Smooth muscle cell (in vitro differentiated cells): Measurements from ENCODE around the gene AGXT. TPM values are rescaled to one million over a fixed set of nuclear protein-coding genes. Genes with fewer than 3 reads are reported as not detected.

ENCODE experiments used
- DNase-seq: peaks from one replicate; lab custom pipeline; 2025; ENCODE audit not compliant: unreplicated experiment; lab: John Stamatoyannopoulos, UW
- H2AFZ ChIP-seq: fragments of 200-600 bp; sonication (generic); 2 replicates; pipeline ENCODE4 v1.6.0; 2016; ENCODE audit warnings: antibody characterized with exemption, low read depth, mild to moderate bottlenecking
- H3F3A ChIP-seq: fragments of 200-600 bp; sonication (generic); 2 replicates; pipeline ENCODE4 v1.6.0; 2017; ENCODE audit warnings: antibody characterized with exemption, low read depth
- H3K27ac ChIP-seq: fragments of 200-600 bp; sonication (generic); 2 replicates; pipeline ENCODE4 v1.5.1; 2016; ENCODE audit warnings: low read depth, mild to moderate bottlenecking
- H3K27me3 ChIP-seq: fragments of 200-600 bp; sonication (generic); 2 replicates; pipeline ENCODE4 v1.6.1; 2016; ENCODE audit warnings: low read depth, mild to moderate bottlenecking
- H3K36me3 ChIP-seq: fragments of 200-600 bp; sonication (generic); 2 replicates; pipeline ENCODE4 v1.5.1; 2016; ENCODE audit warnings: low read depth
- H3K4me1 ChIP-seq: fragments of 200-600 bp; sonication (generic); 2 replicates; pipeline ENCODE4 v1.5.1; 2016; ENCODE audit warnings: low read depth
- H3K4me2 ChIP-seq: fragments of 200-600 bp; sonication (generic); 2 replicates; pipeline ENCODE4 v1.6.0; 2016; ENCODE audit warnings: mild to moderate bottlenecking
- H3K4me3 ChIP-seq: fragments of 200-600 bp; sonication (generic); 2 replicates; pipeline ENCODE4 v1.5.1; 2016; ENCODE audit warnings: mild to moderate bottlenecking
- H3K79me2 ChIP-seq: fragments of 200-600 bp; sonication (generic); 2 replicates; pipeline ENCODE4 v1.6.0; 2016; ENCODE audit warnings: low read depth, mild to moderate bottlenecking
- H3K9ac ChIP-seq: fragments of 200-600 bp; sonication (generic); 2 replicates; pipeline ENCODE4 v1.6.0; 2016; ENCODE audit warnings: low read depth
- H3K9me3 ChIP-seq: fragments of 200-600 bp; sonication (generic); replicated peaks from 2 replicates; pipeline ENCODE4 v1.5.1; 2016; ENCODE audit warnings: low read depth
- H4K20me1 ChIP-seq: fragments of 200-600 bp; sonication (generic); 2 replicates; pipeline ENCODE4 v1.6.0; 2016; ENCODE audit warnings: low read depth
- WGBS: methylation state at CpG from one replicate; pipeline ENCODE4 v1.1.7; 2016; ENCODE audit warnings: low lambda C conversion rate; 5-methylcytosine and 5-hydroxymethylcytosine counted together
- polyA plus RNA-seq: library from polyadenylated mRNA; unstranded; fragments of >200 nt; fragmentation: Nextera tagmentation; extraction: Ambion mirVana; gene quantifications from 2 replicates; pipeline ENCODE4 v1.2.1, GENCODE V29; 2016
- total RNA-seq: library from RNA; depleted of rRNA; stranded (reverse); fragments of >200 nt; gene quantifications from 2 replicates; pipeline ENCODE4 v1.2.3, GENCODE V29; 2014
- TF ChIP-seq, protein P1 (sequence below): fragments of 200-600 bp; sonication (generic); IDR thresholded peaks from 2 replicates; pipeline ENCODE4 v1.5.1; 2017; ENCODE audit warnings: borderline replicate concordance, mild to moderate bottlenecking, antibody characterized with exemption; ENCODE audit not compliant: insufficient read depth, poor library complexity, severe bottlenecking

The AGXT gene
- total and polyA plus RNA-seq, 2 experiments from 2014 or later: not detected

DNA sequence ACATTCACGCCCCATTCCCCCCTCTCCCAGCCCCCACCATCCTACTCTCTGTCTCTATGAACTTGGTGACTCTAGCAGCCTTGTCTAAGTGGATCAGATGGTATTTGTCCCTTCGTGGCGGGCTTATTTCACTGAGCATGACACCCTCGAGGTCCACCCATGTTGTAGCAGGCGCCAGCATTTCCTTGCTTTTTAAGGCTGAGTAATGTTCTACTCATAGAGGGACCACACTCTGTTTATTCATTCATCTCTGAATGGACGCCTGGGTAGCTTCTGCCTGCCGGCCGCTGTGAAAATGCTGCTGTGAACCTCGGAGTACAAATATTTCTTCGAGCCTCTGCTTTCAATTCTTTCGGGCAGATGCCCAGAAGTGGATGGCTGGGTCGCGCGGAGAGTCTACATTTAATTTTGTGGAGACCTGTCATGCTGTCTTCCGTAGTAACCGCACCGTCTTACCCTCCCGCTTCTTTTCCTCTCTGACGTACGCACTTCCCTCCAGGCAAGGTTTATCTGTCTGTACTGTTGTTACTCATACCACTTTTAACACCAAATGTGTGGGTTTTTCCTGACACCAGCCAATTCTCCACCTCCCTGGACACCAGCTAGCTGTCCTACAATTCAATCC lies 43.1 kb downstream of the AGXT start:
- Histone ChIP-seq H3K4me2 (peak overlapping the region; percentile 69), H3K27ac (peak overlapping the region; percentile 70), H3K9me3 (no peaks in the 10 kb centered on the region), H3K79me2 (no peaks in the 10 kb centered on the region), H3K36me3 (no peaks in the 10 kb centered on the region), H3F3A (no peaks in the 10 kb centered on the region), H3K27me3 (no peaks in the 10 kb centered on the region), H2AFZ (no peak overlapping the region), H3K4me1 (no peaks in the 10 kb centered on the region), H3K4me3 (no peak overlapping the region), H4K20me1 (no peaks in the 10 kb centered on the region), H3K9ac (no peak overlapping the region)
- DNase-seq: no peak
- TF ChIP-seq, protein P1, sequence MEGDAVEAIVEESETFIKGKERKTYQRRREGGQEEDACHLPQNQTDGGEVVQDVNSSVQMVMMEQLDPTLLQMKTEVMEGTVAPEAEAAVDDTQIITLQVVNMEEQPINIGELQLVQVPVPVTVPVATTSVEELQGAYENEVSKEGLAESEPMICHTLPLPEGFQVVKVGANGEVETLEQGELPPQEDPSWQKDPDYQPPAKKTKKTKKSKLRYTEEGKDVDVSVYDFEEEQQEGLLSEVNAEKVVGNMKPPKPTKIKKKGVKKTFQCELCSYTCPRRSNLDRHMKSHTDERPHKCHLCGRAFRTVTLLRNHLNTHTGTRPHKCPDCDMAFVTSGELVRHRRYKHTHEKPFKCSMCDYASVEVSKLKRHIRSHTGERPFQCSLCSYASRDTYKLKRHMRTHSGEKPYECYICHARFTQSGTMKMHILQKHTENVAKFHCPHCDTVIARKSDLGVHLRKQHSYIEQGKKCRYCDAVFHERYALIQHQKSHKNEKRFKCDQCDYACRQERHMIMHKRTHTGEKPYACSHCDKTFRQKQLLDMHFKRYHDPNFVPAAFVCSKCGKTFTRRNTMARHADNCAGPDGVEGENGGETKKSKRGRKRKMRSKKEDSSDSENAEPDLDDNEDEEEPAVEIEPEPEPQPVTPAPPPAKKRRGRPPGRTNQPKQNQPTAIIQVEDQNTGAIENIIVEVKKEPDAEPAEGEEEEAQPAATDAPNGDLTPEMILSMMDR: no peak
- 48% methylated on average over 20 of the region's 20 CpGs for WGBS

DNA sequence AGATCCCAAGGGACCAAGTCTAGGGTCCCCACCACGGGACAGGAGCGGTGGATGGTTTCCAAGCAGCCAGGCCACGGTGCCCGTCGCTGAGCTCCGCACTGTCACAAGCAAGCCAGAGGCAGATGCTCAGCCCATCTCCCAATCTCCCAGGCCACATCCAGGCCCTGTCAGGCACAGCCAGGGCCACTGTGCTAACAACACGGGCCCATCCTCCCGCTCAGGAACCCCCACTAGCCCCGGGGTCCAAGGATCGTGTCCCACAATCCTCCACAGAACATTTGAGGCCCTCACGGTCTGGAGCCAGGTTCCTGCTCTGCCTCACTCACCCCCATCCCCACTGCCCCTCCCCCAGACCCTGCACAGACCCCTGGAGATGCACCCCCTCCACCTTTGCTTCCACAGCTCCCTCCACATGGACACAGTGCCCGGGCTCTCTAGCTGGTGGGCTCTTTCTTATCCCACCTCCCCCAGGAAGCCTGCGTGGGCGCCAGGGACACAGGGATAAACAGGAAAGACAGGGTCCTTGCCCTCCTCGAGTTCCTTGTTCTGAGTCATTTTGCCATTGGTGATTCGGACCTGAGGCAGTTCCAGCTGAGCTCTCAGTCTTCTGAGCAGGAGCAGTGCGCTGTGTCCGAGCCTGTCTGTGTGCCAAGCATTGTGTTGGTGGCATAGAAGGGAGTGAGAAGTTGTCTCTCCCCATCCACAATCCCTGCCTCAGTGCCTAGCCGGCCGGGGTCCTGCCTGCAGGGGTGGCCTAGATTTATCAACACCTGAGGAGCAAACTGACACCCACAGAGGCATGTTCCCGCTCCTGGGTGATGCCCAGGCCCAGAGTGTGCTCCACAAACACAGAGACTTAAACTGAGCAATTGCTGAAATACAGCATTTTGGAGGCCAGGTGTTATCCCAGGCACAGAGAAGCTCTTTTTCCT lies 44.5 kb downstream of the AGXT start:
- Histone ChIP-seq H3K4me1 (no peaks in the 10 kb centered on the region), H2AFZ (no peak overlapping the region), H3K9me3 (no peaks in the 10 kb centered on the region), H3K4me3 (no peak overlapping the region), H3K27ac (no peak overlapping the region), H3K27me3 (no peaks in the 10 kb centered on the region), H3K79me2 (no peaks in the 10 kb centered on the region), H4K20me1 (no peaks in the 10 kb centered on the region), H3F3A (no peaks in the 10 kb centered on the region), H3K4me2 (no peak overlapping the region), H3K36me3 (no peaks in the 10 kb centered on the region), H3K9ac (no peak overlapping the region)
- WGBS: 77% methylated on average over 21 of the region's 21 CpGs
- TF ChIP-seq, protein P1: no peak
- DNase-seq: no peak

DNA sequence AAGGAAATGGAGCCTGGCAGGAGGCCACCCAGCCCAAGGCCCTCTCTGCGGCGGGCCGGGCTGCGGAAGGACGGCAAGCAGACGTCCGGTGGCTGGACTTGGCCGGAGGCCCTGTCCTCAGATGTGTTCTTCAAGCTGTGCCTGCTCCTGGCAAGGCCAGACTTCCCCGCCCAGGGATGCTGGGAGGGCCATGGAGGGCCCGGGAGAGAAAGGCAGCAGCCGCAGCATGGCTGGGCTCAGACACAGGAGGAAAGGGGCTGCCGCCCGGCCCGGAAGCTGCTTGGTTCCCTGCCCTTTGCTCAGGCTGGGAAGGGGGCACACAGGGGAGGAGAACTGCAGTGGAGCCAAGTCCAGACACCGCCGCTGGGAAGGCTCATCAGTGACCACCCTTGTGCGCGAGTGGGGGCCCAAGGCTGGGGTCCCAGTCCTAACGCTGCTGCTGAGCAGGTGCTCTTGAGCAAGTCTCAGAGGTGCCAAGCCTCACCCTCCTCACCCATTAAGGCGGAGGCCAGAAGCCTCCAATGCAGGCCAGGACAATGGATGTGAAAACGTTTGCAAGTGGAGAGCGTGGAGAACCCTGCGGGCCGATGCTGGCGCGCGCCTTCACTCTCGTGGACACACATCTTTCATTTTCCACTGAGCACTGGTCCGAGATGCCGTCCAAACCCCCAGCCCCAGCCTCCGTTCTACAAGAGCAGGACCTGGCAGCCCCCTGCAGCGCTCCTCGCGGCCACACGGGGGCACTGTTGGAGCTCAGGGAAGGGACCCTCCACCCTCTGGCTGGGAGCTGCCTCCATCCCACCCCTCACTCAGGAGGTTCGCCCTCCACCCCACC lies 45.4 kb downstream of the AGXT start:
- H4K20me1 ChIP-seq: no peaks in the 10 kb centered on the region
- H3K79me2 ChIP-seq: no peaks in the 10 kb centered on the region
- no peak overlapping the region for H3K4me3 ChIP-seq
- 72% methylated on average over 25 of the region's 36 CpGs for WGBS
- no peak overlapping the region for H3K4me2 ChIP-seq
- H3K27ac ChIP-seq: no peak overlapping the region
- TF ChIP-seq, protein P1: peak; percentile 92
- H2AFZ ChIP-seq: no peak overlapping the region
- no peak overlapping the region for H3K9ac ChIP-seq
- H3K9me3 ChIP-seq: no peaks in the 10 kb centered on the region
- peak; percentile 36 for DNase-seq
- no peaks in the 10 kb centered on the region for H3K36me3 ChIP-seq
- no peaks in the 10 kb centered on the region for H3K27me3 ChIP-seq
- no peaks in the 10 kb centered on the region for H3F3A ChIP-seq
- no peaks in the 10 kb centered on the region for H3K4me1 ChIP-seq
